GM12872 (cell line): ENCODE measurements around the gene HDAC11.

ENCODE experiments used
- TF ChIP-seq, protein P1 (sequence below): IDR thresholded peaks from 3 replicates; pipeline ENCODE4 v1.5.1; 2011; ENCODE audit warnings: low read depth, mild to moderate bottlenecking, low read length, moderate library complexity; ENCODE audit not compliant: insufficient read depth

HDAC11 gene

DNA sequence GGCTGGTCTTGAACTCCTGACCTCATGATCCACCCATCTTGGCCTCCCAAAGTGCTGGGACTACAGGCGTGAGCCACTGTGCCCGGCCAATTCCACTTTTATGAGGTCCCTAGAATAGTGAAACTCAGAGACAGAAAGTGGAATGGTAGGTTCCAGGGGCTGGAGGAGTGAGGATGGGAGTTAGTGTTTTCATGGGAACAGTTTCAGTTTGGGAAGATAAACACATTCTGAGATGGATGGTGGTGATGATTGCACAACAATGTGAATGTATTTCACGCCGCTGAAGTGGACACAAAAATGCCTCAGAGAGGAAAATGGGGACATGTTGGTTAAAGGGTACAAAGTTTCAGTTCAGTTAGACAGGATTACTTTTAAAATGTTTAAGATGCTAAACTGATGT is 22.5 kb upstream of the HDAC11 start:
- TF ChIP-seq, protein P1, sequence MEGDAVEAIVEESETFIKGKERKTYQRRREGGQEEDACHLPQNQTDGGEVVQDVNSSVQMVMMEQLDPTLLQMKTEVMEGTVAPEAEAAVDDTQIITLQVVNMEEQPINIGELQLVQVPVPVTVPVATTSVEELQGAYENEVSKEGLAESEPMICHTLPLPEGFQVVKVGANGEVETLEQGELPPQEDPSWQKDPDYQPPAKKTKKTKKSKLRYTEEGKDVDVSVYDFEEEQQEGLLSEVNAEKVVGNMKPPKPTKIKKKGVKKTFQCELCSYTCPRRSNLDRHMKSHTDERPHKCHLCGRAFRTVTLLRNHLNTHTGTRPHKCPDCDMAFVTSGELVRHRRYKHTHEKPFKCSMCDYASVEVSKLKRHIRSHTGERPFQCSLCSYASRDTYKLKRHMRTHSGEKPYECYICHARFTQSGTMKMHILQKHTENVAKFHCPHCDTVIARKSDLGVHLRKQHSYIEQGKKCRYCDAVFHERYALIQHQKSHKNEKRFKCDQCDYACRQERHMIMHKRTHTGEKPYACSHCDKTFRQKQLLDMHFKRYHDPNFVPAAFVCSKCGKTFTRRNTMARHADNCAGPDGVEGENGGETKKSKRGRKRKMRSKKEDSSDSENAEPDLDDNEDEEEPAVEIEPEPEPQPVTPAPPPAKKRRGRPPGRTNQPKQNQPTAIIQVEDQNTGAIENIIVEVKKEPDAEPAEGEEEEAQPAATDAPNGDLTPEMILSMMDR, result no peak

DNA sequence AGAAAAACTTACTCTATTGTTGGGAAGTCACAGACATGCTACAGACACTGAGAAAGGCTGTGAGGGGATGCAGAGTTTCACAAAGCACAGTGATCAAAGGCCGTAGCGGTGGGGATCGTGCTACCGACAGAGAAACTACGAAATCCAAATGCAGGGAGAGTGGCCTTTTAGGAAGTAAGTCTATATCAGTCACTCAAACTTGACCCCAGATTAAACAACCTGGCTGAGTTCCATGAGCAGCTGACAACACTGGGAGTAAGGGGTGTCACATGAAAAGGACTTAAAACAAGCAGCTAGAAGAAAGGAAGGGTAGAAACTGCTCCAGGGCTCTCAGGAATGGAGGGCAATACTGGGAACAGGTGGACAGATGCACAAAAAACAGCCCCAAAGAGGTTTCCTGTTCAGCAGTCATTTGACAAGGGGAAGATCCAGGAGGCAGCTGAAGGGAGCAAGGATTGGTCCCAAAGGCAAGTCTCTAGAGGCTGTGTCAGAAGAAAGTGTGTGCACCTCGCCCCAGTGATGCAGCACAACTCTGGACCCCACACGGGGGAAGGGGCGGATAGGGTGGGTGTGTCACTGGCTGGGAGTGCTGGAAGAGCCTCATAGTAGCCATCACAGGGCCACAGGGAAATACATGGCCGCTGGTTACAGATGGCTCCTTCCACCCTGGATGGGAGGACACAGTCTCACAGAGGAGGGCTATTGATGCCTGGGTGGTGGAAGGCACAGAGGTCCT is 20.3 kb upstream of the HDAC11 start:
- TF ChIP-seq, protein P1, result no peak

DNA sequence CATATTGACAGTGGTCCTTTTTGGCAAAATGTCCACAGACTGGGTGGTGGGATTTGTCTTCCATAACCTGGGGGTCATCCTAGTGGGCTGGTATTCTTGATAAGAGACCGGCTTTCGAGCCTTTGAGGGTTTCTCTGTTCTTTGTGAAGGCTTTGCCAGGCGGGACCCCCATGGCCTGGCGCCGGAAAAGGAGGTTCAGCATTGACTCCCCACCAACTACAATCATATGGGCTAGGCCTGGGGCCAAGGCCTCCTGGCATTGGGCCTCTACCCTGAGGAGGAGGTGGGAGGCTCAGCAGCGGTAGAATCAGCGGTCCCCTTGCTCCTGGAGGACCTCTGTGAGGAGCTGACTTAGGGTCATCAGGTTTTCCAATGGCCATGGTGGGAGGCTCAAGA is 19.8 kb upstream of the HDAC11 start:
- TF ChIP-seq, protein P1, result no peak

DNA sequence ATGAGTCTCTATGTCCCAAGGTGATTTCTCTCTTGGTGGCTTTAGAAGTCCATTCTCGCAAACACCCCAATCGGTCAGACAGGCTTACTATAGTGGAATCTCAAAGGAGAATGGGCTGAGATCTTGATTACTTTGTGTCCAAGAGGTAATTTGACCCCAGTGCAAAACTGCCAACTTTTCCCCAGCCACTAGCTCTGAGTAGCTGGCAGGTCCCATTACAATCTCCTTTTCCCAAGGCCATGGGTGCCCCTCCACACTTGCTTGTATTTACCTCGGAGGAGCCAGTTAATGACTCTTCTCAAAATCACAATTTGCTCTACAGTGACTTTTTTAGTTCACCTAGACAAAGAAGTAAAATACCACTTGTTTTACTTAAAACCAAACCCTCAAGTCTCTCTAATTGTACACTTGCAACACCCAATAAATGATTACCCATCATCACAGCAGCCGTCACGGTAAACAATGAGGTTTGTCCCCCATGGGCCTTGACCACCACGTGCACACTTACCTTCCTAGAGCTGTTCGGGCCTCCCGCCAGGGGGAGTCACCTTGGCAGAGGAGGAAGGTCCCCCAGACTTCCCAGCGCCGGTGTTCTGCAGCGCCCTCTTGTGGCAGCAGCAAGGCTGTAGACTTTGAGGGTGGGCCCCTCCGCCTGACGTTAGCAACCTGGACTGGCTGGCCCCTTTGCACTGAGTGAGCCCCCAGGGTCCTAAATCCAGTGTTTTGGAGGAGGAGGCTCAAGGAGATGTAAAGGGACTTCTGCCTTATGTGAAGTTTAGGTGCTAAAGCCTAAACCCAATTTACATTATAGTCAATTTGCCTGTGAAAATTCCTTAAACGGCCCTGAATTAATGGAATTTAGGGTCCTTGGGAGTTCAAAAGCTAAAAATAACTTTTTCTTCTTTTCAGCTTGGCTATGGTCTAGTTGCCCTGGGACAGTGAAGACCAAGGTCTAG is 18.7 kb upstream of the HDAC11 start:
- TF ChIP-seq, protein P1, result peak; percentile 92

DNA sequence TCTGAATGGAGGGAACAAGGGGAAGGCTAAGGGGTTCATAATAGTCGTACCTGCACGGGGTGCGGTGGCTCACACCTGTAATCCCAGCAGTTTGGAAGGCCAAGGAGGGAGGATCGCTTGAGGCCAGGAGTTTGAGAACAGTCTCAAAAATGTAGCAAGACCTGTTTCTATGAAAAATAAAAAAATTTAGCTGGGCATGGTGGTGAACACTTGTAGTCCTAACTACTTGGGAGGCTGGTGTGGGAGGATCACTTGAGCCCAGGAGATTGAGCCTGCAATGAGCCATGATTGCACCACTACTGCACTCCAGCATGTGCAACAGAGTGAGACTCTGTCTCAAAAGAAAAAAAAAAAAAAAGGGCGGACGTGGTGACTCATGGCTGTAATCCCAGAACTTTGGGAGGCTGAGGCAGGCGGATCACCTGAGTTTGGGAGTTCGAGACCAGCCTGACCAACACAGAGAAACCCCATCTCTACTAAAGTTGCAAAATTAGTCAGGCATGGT is 17.9 kb upstream of the HDAC11 start:
- TF ChIP-seq, protein P1, result no peak

DNA sequence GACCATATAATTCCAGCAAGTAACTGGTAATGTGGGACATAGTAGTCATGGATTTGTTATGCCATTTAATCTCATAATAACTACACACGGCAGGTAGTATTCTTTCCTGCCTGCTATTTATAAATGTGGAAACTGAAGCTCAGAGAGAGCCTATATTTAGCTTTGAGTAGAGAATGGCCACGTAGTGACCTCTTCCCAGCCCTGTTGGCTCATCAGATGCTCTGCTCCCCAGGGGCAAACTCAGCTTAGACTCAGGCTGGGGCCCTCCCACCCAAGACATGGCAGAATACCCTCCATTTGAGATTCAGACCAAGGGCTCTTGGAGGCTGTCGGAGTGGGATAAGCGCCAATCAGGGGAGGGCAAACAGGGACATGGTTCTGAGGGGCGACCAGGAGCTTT is 17.3 kb upstream of the HDAC11 start:
- TF ChIP-seq, protein P1, result no peak
